ENCODE results near the gene EDARADD. TPM values are rescaled to one million over a fixed set of nuclear protein-coding genes. Genes with fewer than 3 reads are reported as not detected.

Gene EDARADD
- total RNA-seq, 2 experiments from 2014 or later, result not detected

DNA sequence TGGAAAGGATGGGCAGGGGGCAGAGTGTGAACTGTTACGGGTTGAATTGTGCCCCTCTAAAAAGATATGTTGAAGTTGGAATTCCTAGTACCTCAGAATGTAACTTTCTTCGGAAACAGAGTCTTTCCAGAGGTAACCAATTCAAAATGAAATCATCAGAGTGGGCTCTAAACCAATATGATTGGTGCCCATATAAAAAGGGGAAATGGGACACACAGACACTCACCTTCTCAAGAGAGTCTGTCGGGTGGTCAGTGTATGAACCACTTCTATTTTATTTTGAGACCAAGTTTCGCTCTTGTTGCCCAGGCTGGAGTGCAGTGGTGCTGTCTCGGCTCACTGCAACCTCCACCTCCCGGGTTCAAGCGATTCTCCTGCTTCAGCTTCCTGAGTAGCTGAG, 7.6 kb downstream of the EDARADD start:
- no peak for TF ChIP-seq EZH2phosphoT487 (IDR thresholded peaks at IDR 0.05; ENCODE audit: borderline replicate concordance, low read depth, low read length)
- TF ChIP-seq, protein P1, sequence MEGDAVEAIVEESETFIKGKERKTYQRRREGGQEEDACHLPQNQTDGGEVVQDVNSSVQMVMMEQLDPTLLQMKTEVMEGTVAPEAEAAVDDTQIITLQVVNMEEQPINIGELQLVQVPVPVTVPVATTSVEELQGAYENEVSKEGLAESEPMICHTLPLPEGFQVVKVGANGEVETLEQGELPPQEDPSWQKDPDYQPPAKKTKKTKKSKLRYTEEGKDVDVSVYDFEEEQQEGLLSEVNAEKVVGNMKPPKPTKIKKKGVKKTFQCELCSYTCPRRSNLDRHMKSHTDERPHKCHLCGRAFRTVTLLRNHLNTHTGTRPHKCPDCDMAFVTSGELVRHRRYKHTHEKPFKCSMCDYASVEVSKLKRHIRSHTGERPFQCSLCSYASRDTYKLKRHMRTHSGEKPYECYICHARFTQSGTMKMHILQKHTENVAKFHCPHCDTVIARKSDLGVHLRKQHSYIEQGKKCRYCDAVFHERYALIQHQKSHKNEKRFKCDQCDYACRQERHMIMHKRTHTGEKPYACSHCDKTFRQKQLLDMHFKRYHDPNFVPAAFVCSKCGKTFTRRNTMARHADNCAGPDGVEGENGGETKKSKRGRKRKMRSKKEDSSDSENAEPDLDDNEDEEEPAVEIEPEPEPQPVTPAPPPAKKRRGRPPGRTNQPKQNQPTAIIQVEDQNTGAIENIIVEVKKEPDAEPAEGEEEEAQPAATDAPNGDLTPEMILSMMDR (conservative IDR thresholded peaks at IDR 0.05; ENCODE audit: low read length), result no peak
- intact Hi-C loops (cut with micrococcal nuclease; ENCODE audit: unreplicated experiment), result no loop called here
- no TSS peak for BruUV-seq (replicated peaks)
- no peak overlapping the region for H2AFZ ChIP-seq (ENCODE audit: low read length)
- ChIA-PET POLR2A (no interaction called here), CTCF (ENCODE audit: unreplicated experiment) (no interaction called here)
- H3K9me3 ChIP-seq (ENCODE audit: low read length), result no peaks in the 10 kb centered on the region
- no peak for DNase-seq (ENCODE audit: low spot score)
- no peak overlapping the region for H3K4me3 ChIP-seq (ENCODE audit: low read depth, low read length, poor library complexity, severe bottlenecking)
- H3K36me3 ChIP-seq (ENCODE audit: insufficient read depth, low read length), result no peaks in the 10 kb centered on the region
- H3K27ac ChIP-seq (ENCODE audit: low read depth, low read length, poor library complexity, severe bottlenecking), result no peak overlapping the region
- no peak overlapping the region for H3K4me2 ChIP-seq (ENCODE audit: low read length)
- H3K9me2 ChIP-seq (ENCODE audit: insufficient read depth, low read length), result no peaks in the 10 kb centered on the region
- H3K79me2 ChIP-seq (ENCODE audit: insufficient read depth, low read depth, low read length), result no peaks in the 10 kb centered on the region
- no peaks in the 10 kb centered on the region for H3K4me1 ChIP-seq (ENCODE audit: insufficient read depth, low read length, poor library complexity, severe bottlenecking)
- no peaks in the 10 kb centered on the region for H4K20me1 ChIP-seq (ENCODE audit: insufficient read depth, low read length)

DNA sequence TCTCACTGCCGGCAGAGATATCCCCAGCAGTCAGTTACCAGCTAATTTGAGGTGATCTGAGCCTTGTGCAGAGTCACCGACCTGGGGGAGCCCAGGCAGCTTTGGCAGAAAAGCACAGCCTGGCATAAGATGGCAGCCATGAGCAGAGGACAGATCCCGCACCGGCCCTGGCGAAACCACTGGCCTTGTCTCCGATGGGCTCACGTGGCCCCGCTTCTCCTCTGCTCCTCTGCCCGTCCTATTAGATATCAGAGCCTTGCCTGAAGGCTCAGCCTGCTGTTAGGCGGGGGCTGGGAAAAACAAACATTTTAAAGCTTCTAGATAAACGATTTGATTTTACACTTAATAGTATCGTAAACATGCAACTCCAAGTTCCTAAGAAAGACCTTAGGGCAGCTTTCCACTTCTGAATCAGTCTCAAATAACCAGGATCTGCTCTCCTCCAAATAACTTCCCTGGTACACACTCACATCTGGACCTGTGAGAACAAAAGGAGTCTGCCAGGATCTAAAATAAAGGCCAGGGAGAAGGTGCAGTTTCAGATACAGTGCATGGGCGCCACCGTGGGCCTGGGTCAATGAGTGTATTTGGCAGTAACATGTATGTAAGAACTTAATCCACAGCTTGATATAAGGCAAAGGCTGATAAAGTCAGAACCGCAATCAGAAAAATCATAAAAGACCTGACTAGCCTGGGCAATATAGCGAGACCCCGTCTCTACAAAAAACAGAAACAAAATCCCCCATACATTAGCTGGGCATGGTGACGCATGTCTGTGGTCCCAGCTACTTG, 10.0 kb downstream of the EDARADD start:
- no peak for DNase-seq (ENCODE audit: low spot score)
- POLR2A ChIA-PET, result no interaction called here
- Histone ChIP-seq H3K4me2 (ENCODE audit: low read length) (no peak overlapping the region), H3K9me2 (ENCODE audit: insufficient read depth, low read length) (no peaks in the 10 kb centered on the region), H3K4me3 (ENCODE audit: low read depth, low read length, poor library complexity, severe bottlenecking) (no peak overlapping the region), H3K36me3 (ENCODE audit: insufficient read depth, low read length) (no peaks in the 10 kb centered on the region), H3K79me2 (ENCODE audit: insufficient read depth, low read depth, low read length) (no peaks in the 10 kb centered on the region), H2AFZ (ENCODE audit: low read length) (no peak overlapping the region), H3K9me3 (ENCODE audit: low read length) (no peaks in the 10 kb centered on the region), H3K4me1 (ENCODE audit: insufficient read depth, low read length, poor library complexity, severe bottlenecking) (no peaks in the 10 kb centered on the region), H3K27ac (ENCODE audit: low read depth, low read length, poor library complexity, severe bottlenecking) (no peak overlapping the region), H4K20me1 (ENCODE audit: insufficient read depth, low read length) (no peaks in the 10 kb centered on the region)
- TF ChIP-seq, protein P1 (conservative IDR thresholded peaks at IDR 0.05; ENCODE audit: low read length), result no peak
- TF ChIP-seq EZH2phosphoT487 (IDR thresholded peaks at IDR 0.05; ENCODE audit: borderline replicate concordance, low read depth, low read length), result no peak
- CTCF ChIA-PET (ENCODE audit: unreplicated experiment), result no interaction called here
- intact Hi-C loops (cut with micrococcal nuclease; ENCODE audit: unreplicated experiment), result no loop called here
- no TSS peak for BruUV-seq (replicated peaks)

DNA sequence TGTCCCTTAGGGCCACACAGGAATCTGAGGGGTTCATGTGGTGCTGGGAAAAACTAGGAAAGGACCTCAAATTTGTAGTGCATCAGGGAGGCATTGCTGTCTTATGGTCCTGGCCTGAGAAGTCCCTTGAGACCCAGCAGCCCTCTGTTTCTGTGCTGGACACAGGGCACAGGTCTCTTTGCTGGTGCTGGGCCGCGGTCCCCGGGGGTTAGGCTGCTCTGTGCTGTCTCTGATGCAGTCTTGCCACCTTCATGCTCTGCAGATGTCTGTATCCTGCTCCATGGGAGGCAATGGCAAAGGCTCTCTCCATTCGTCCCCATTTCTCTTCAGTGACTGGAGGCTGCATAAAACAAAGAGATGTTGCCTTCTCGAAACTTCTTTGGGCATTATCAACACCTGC, 13.0 kb downstream of the EDARADD start:
- Histone ChIP-seq H4K20me1 (ENCODE audit: insufficient read depth, low read length) (no peaks in the 10 kb centered on the region), H3K36me3 (ENCODE audit: insufficient read depth, low read length) (no peaks in the 10 kb centered on the region), H3K4me3 (ENCODE audit: low read depth, low read length, poor library complexity, severe bottlenecking) (no peak overlapping the region), H3K4me1 (ENCODE audit: insufficient read depth, low read length, poor library complexity, severe bottlenecking) (no peaks in the 10 kb centered on the region), H2AFZ (ENCODE audit: low read length) (no peak overlapping the region), H3K9me3 (ENCODE audit: low read length) (no peaks in the 10 kb centered on the region), H3K4me2 (ENCODE audit: low read length) (no peak overlapping the region), H3K9me2 (ENCODE audit: insufficient read depth, low read length) (no peaks in the 10 kb centered on the region), H3K27ac (ENCODE audit: low read depth, low read length, poor library complexity, severe bottlenecking) (no peak overlapping the region), H3K79me2 (ENCODE audit: insufficient read depth, low read depth, low read length) (no peaks in the 10 kb centered on the region)
- intact Hi-C loops (cut with micrococcal nuclease; ENCODE audit: unreplicated experiment), result no loop called here
- BruUV-seq (replicated peaks), result no TSS peak
- ChIA-PET POLR2A (interaction anchor here (0.6 kb wide), 1 partner anchor 13 kb away, joined by 3 read pairs; the partner anchor contains the start of gene EDARADD), CTCF (ENCODE audit: unreplicated experiment) (no interaction called here)
- DNase-seq (ENCODE audit: low spot score), result no peak
- TF ChIP-seq EZH2phosphoT487 (IDR thresholded peaks at IDR 0.05; ENCODE audit: borderline replicate concordance, low read depth, low read length), result no peak
- TF ChIP-seq, protein P1 (conservative IDR thresholded peaks at IDR 0.05; ENCODE audit: low read length), result no peak
